T-cell (primary cell): ENCODE data around the gene IQSEC3. TPM values are rescaled to one million over a fixed set of nuclear protein-coding genes. Genes with fewer than 3 reads are reported as not detected.
A peak's percentile ranks its signal among the peaks of the same experiment; 100 is the strongest.

Experiments
- ATAC-seq, 4 experiments: fragments of 200-7000 bp in 3 of 4; fragments of 150-1000 bp in 1 of 4; cut with Tn5 transposase; replicated peaks in 1 of 4; 1 replicate in 3 of 4; 2 replicates in 1 of 4; pipeline ENCODE4 v1.10.0; 2021; ENCODE audit warnings: moderate library complexity in 3 of 4, mild to moderate bottlenecking in 2 of 4, moderate number of reproducible peaks in 1 of 4
- CTCF ChIA-PET, 2 donors: fragments of 300-600 bp; sonication (Branson Sonifier 250); formaldehyde crosslinking; loops; one replicate each; lab custom pipeline; 2022; ENCODE audit warnings: antibody characterized with exemption in 2 of 2; lab: Charles Lee
- POLR2A ChIA-PET, 2 donors: fragments of 300-600 bp; sonication (Branson Sonifier 250); formaldehyde crosslinking; loops; one replicate each; lab custom pipeline; 2022; ENCODE audit warnings: antibody characterized with exemption in 2 of 2; lab: Charles Lee
- DNase-seq, 35 experiments: peaks; one replicate each; pipeline versions ENCODE4 v3.0.0 to v3.0.0-alpha.2; 2013 to 2023
- H3K27ac ChIP-seq: one replicate; pipeline ENCODE4 v1.5.1; 2013; ENCODE audit warnings: low read length
- H3K27me3 ChIP-seq, 2 experiments: replicated peaks in 1 of 2; 1 replicate in 1 of 2; 2 replicates in 1 of 2; pipeline versions ENCODE4 v1.6.1 to v1.7.0; 2013; ENCODE audit warnings: low read length in 1 of 2, mixed read lengths in 1 of 2; ENCODE audit not compliant: control insufficient read depth in 2 of 2, insufficient read depth in 2 of 2; ENCODE audit errors: extremely low read depth in 1 of 2
- H3K36me3 ChIP-seq, 2 donors: 1 replicate in 1 of 2; 2 replicates in 1 of 2; pipeline versions ENCODE4 v1.6.1 to v1.7.0; 2013; ENCODE audit warnings: low read length in 1 of 2; ENCODE audit not compliant: control insufficient read depth in 2 of 2, insufficient read depth in 1 of 2; ENCODE audit errors: extremely low read depth in 1 of 2
- H3K4me1 ChIP-seq, 2 experiments: 1 replicate in 1 of 2; 2 replicates in 1 of 2; pipeline versions ENCODE4 v1.6.1 to v1.7.0; 2013; ENCODE audit warnings: low read length in 2 of 2, mixed read lengths in 1 of 2; ENCODE audit not compliant: insufficient read depth in 2 of 2, control insufficient read depth in 1 of 2; ENCODE audit errors: extremely low read depth in 1 of 2
- H3K4me3 ChIP-seq, 2 donors: 1 replicate in 1 of 2; 2 replicates in 1 of 2; pipeline versions ENCODE4 v1.5.1 to v1.7.0; 2013; ENCODE audit warnings: mild to moderate bottlenecking in 2 of 2, low read length in 1 of 2, moderate library complexity in 1 of 2; ENCODE audit not compliant: control insufficient read depth in 1 of 2; ENCODE audit errors: extremely low read depth in 1 of 2
- H3K9me3 ChIP-seq: 2 replicates; pipeline ENCODE4 v1.7.0; 2013
- H3K27ac Mint-ChIP-seq, 2 donors: one replicate each; pipeline ENCODE4 v1.8.0; 2020 to 2021; ENCODE audit warnings: mild to moderate bottlenecking in 2 of 2, mixed read lengths in 2 of 2
- H3K27me3 Mint-ChIP-seq, 2 donors: one replicate each; pipeline ENCODE4 v1.8.0; 2021 to 2022; ENCODE audit warnings: mixed read lengths in 2 of 2
- H3K36me3 Mint-ChIP-seq: one replicate; pipeline ENCODE4 v1.8.0; 2021; ENCODE audit warnings: mixed read lengths
- H3K4me1 Mint-ChIP-seq, 3 donors: one replicate each; pipeline ENCODE4 v1.8.0; 2020 to 2022; ENCODE audit warnings: mixed read lengths in 3 of 3, mild to moderate bottlenecking in 1 of 3
- H3K4me3 Mint-ChIP-seq, 3 donors: one replicate each; pipeline ENCODE4 v1.8.0; 2020 to 2022; ENCODE audit warnings: mild to moderate bottlenecking in 3 of 3, mixed read lengths in 3 of 3, moderate library complexity in 3 of 3
- H3K9me3 Mint-ChIP-seq, 3 donors: one replicate each; pipeline ENCODE4 v1.8.0; 2020 to 2022; ENCODE audit warnings: mixed read lengths in 3 of 3
- WGBS: methylation state at CpG from one replicate; pipeline ENCODE4 v1.1.5; 2013; ENCODE audit warnings: missing lambda C conversion rate; ENCODE audit not compliant: insufficient coverage; 5-methylcytosine and 5-hydroxymethylcytosine counted together
- total RNA-seq, 35 experiments: library from RNA in 6 of 35; stranded (reverse) in 6 of 35; fragments of 120-200 nt in 1 of 35; gene quantifications; one replicate each; pipeline versions ENCODE4 v1.2.1 to v1.2.4 and lab custom pipeline; 2013 to 2026

Gene IQSEC3
- total RNA-seq, 5 donors from 2014 or later (not counting 1 experiment from before 2014, with no cell fraction given): 0.30 to 7.3 (median 2.9) TPM

- Mint-ChIP-seq H3K27ac (no peak overlapping the region), H3K4me1 (peaks cover 4 to 27% (median 22%) of the 10 kb centered on the region in 3 donors), H3K36me3 (no peaks in the 10 kb centered on the region), H3K9me3 (no peaks in the 10 kb centered on the region), H3K27me3 (peaks cover 22 to 34% of the 10 kb centered on the region in 2 donors), H3K4me3 (peak overlapping the region in 1 of 3 donors; percentile 44)
- peaks cover 0 to 41% of the 10 kb centered on the region in 2 experiments for H3K27me3 ChIP-seq
- 76% methylated on average over 10 of the region's 19 CpGs for WGBS
- no peak for ATAC-seq
- no peak overlapping the region for H3K27ac ChIP-seq
- peaks cover 0 to 3% of the 10 kb centered on the region in 2 experiments for H3K4me1 ChIP-seq
- H3K9me3 ChIP-seq: no peaks in the 10 kb centered on the region
- CTCF ChIA-PET: no interaction called here
- no peak for DNase-seq
- POLR2A ChIA-PET: interaction anchor here in 1 of 2 donors (0.6 kb wide), 1 partner anchor 1420 kb away, joined by 5 read pairs; no protein-coding TSS in a partner anchor
- no peaks in the 10 kb centered on the region for H3K36me3 ChIP-seq
- H3K4me3 ChIP-seq: no peak overlapping the region
Measured at GRCh38 chr12:143964-144649, 77.5 kb downstream of the IQSEC3 start.

- POLR2A ChIA-PET: no interaction called here
- H3K36me3 Mint-ChIP-seq: no peaks in the 10 kb centered on the region
- no peak for DNase-seq
- no peak overlapping the region for H3K27ac Mint-ChIP-seq
- Histone ChIP-seq H3K27ac (no peak overlapping the region), H3K9me3 (no peaks in the 10 kb centered on the region), H3K4me3 (no peak overlapping the region), H3K27me3 (peaks cover 0 to 37% of the 10 kb centered on the region in 2 experiments), H3K36me3 (no peaks in the 10 kb centered on the region), H3K4me1 (peaks cover 0 to 3% of the 10 kb centered on the region in 2 experiments)
- ATAC-seq: no peak
- peaks cover 15 to 28% of the 10 kb centered on the region in 2 donors for H3K27me3 Mint-ChIP-seq
- CTCF ChIA-PET: no interaction called here
- no peaks in the 10 kb centered on the region for H3K9me3 Mint-ChIP-seq
- 84% methylated on average over 2 of the region's 5 CpGs for WGBS
- no peak overlapping the region for H3K4me3 Mint-ChIP-seq
- H3K4me1 Mint-ChIP-seq: peaks cover 0 to 20% (median 16%) of the 10 kb centered on the region in 3 donors
Measured at GRCh38 chr12:144650-145284, 78.2 kb downstream of the IQSEC3 start.

DNA sequence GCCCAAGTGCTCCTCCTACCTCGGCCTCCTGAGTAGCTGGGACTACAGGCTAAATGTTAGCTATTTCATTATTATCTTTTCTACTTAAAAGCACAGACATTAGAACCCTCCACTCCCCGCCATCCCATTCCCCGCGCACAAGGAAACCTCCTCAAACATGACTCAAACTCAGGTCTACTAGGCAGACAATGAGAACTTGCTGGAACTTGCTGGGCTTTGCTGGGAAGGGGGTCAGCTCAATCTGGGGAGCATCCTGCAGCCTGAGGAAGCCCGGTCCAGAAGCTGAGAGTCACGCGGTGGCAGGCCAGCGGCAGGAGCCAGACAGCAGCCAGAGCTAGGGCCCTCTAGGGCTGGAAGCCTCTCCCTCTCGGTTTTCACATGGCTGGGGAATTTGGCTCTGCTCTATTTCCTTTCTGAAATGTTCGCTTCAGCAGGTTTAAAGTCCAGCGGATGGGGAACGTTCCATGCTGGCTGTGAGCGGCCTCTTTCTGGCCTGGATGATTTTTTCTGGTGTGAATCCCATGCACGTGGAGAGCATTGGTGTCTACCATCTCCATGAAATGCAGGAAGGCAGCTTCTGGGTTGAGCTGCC, 78.9 kb downstream of the IQSEC3 start:
- Histone ChIP-seq H3K36me3 (no peaks in the 10 kb centered on the region), H3K4me1 (peaks cover 0 to 3% of the 10 kb centered on the region in 2 experiments), H3K4me3 (no peak overlapping the region), H3K27me3 (peaks cover 0 to 36% of the 10 kb centered on the region in 2 experiments), H3K9me3 (no peaks in the 10 kb centered on the region), H3K27ac (no peak overlapping the region)
- ATAC-seq (no peak), DNase-seq (no peak)
- peaks cover 0 to 14% (median 9%) of the 10 kb centered on the region in 3 donors for H3K4me1 Mint-ChIP-seq
- POLR2A ChIA-PET: no interaction called here
- CTCF ChIA-PET: no interaction called here
- no peak overlapping the region for H3K27ac Mint-ChIP-seq
- no peak overlapping the region for H3K4me3 Mint-ChIP-seq
- peaks cover 10 to 21% of the 10 kb centered on the region in 2 donors for H3K27me3 Mint-ChIP-seq
- 72% methylated on average over 13 of the region's 14 CpGs for WGBS
- no peaks in the 10 kb centered on the region for H3K9me3 Mint-ChIP-seq
- no peaks in the 10 kb centered on the region for H3K36me3 Mint-ChIP-seq

- Mint-ChIP-seq H3K9me3 (no peaks in the 10 kb centered on the region), H3K27ac (no peak overlapping the region), H3K4me1 (peaks cover 0 to 11% (median 9%) of the 10 kb centered on the region in 3 donors), H3K36me3 (no peaks in the 10 kb centered on the region), H3K4me3 (no peak overlapping the region), H3K27me3 (peaks cover 11 to 13% of the 10 kb centered on the region in 2 donors)
- no peak for ATAC-seq
- no peak overlapping the region for H3K4me3 ChIP-seq
- ChIA-PET POLR2A (no interaction called here), CTCF (no interaction called here)
- peaks cover 0 to 25% of the 10 kb centered on the region in 2 experiments for H3K27me3 ChIP-seq
- DNase-seq: no peak
- H3K4me1 ChIP-seq: peaks cover 0 to 3% of the 10 kb centered on the region in 2 experiments
- H3K9me3 ChIP-seq: no peaks in the 10 kb centered on the region
- H3K27ac ChIP-seq: no peak overlapping the region
- WGBS: 82% methylated on average over 9 of the region's 9 CpGs
- H3K36me3 ChIP-seq: no peaks in the 10 kb centered on the region
Measured at GRCh38 chr12:147242-147641, 80.7 kb downstream of the IQSEC3 start.

- no peak overlapping the region for H3K27ac Mint-ChIP-seq
- ChIA-PET CTCF (no interaction called here), POLR2A (no interaction called here)
- no peak overlapping the region for H3K4me3 Mint-ChIP-seq
- 82% methylated on average over 6 of the region's 18 CpGs for WGBS
- ATAC-seq (no peak), DNase-seq (no peak)
- peaks cover 11 to 18% (median 13%) of the 10 kb centered on the region in 3 donors for H3K4me1 Mint-ChIP-seq
- Histone ChIP-seq H3K27me3 (peaks cover 0 to 27% of the 10 kb centered on the region in 2 experiments), H3K27ac (no peak overlapping the region), H3K9me3 (no peaks in the 10 kb centered on the region), H3K4me3 (no peak overlapping the region), H3K4me1 (peaks cover 0 to 3% of the 10 kb centered on the region in 2 experiments), H3K36me3 (no peaks in the 10 kb centered on the region)
- H3K36me3 Mint-ChIP-seq: no peaks in the 10 kb centered on the region
- H3K27me3 Mint-ChIP-seq: peaks cover 5 to 9% of the 10 kb centered on the region in 2 donors
- no peaks in the 10 kb centered on the region for H3K9me3 Mint-ChIP-seq
Measured at GRCh38 chr12:148676-149416, 82.3 kb downstream of the IQSEC3 start.

DNA sequence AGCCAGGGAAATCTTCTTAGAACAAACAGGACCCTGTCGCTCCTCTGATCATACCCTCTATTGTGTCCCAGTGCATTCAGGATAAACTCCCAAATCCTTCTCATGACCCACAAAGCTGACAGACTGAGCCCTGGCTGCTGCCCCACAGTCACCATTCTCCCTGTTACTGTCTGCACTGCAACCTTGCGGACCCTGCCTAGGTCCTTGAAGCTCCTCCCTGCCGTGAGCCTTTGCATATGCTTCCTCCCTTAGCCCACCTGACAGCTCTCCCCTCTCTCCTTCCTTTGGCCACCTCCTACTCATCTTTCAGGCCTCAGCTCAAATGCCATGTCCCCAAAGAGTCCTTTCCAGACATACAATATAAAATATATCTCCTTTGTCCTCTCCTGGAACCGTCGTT, 85.0 kb downstream of the IQSEC3 start:
- no peaks in the 10 kb centered on the region for H3K4me1 ChIP-seq
- H3K27ac ChIP-seq: no peak overlapping the region
- Mint-ChIP-seq H3K27ac (no peak overlapping the region), H3K27me3 (peaks cover 7 to 9% of the 10 kb centered on the region in 2 donors), H3K4me3 (no peak overlapping the region), H3K4me1 (peaks cover 4 to 11% (median 7%) of the 10 kb centered on the region in 3 donors), H3K36me3 (no peaks in the 10 kb centered on the region), H3K9me3 (no peaks in the 10 kb centered on the region)
- POLR2A ChIA-PET: no interaction called here
- DNase-seq (no peak), ATAC-seq (no peak)
- no peaks in the 10 kb centered on the region for H3K9me3 ChIP-seq
- H3K36me3 ChIP-seq: no peaks in the 10 kb centered on the region
- H3K4me3 ChIP-seq: no peak overlapping the region
- CTCF ChIA-PET: no interaction called here
- WGBS: 83% methylated on average over 3 of the region's 5 CpGs
- H3K27me3 ChIP-seq: peaks cover 0 to 46% of the 10 kb centered on the region in 2 experiments
